ENCODE data around the gene CFDP1.

DNA sequence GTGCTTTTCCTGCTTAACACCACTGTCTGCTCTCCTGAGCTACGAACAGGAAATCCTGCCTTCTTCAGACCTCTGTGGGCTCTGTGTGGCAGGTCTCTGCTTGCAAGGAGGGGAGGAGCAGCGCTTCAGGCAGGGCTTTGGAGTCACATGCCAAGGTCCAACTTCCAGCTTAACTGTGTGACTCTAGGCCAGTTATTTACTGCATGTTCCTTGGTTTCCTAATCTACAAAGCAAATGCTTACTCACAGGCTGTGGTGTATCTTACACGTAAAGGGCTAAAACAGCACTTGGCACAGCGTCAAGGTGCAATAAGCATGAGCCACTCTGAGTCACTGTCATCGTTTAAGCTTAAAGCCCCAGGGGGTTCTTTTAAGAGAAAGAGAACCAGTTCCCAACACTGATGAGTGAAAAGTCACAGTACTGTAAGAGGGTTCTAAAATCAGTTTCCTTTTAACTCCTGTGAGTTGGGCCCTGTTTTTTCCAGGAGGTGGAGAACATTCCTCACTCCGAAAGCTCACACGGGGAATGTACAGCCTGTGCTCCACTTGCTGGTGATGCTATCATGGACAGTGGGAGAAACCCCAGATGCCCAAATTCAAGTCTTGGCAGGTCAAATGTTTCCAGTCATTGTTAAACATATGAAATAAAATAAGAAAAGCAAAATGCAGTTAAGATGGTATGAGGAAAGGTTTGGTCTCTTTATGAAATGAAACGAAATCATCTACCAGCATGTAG lies 127.8 kb downstream of the CFDP1 start:
- TF ChIP-seq, protein P1, sequence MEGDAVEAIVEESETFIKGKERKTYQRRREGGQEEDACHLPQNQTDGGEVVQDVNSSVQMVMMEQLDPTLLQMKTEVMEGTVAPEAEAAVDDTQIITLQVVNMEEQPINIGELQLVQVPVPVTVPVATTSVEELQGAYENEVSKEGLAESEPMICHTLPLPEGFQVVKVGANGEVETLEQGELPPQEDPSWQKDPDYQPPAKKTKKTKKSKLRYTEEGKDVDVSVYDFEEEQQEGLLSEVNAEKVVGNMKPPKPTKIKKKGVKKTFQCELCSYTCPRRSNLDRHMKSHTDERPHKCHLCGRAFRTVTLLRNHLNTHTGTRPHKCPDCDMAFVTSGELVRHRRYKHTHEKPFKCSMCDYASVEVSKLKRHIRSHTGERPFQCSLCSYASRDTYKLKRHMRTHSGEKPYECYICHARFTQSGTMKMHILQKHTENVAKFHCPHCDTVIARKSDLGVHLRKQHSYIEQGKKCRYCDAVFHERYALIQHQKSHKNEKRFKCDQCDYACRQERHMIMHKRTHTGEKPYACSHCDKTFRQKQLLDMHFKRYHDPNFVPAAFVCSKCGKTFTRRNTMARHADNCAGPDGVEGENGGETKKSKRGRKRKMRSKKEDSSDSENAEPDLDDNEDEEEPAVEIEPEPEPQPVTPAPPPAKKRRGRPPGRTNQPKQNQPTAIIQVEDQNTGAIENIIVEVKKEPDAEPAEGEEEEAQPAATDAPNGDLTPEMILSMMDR (IDR thresholded peaks at IDR 0.05; ENCODE audit: extremely low read depth in 1 of 2, insufficient read depth in 1 of 2, low read depth in 1 of 2, low read length in 2 of 2) = no peak
- TF ChIP-seq POLR2AphosphoS5 (IDR thresholded peaks at IDR 0.05; ENCODE audit: insufficient read depth, low read depth, low read length) = peak; percentile 68
- TF ChIP-seq EZH2 (IDR thresholded peaks at IDR 0.05; ENCODE audit: borderline replicate concordance, low read depth, low read length, severe bottlenecking) = no peak
- peak; percentile 97 for TF ChIP-seq FOS (IDR thresholded peaks at IDR 0.05; ENCODE audit: borderline replicate concordance, insufficient read depth, low read length)
- no peak for TF ChIP-seq POLR2A (IDR thresholded peaks at IDR 0.05; ENCODE audit: low read depth, low read length)
